ENCODE data around the gene NRP1. TPM values are rescaled to one million over a fixed set of nuclear protein-coding genes. Genes with fewer than 3 reads are reported as not detected.

NRP1 gene
- total RNA-seq, 3 donors from 2014 or later, result 12.3 to 52.3 (median 33.2) TPM

- intact Hi-C loops (cut with DNase I, micrococcal nuclease), result no loop called here
- H3K9me3 ChIP-seq, result no peaks in the 10 kb centered on the region
- ATAC-seq (no peak), DNase-seq (no peak)
- no peak overlapping the region for H3K4me3 ChIP-seq
- no peaks in the 10 kb centered on the region for H3K36me3 ChIP-seq (ENCODE audit: low read depth)
- TF ChIP-seq, protein P1, sequence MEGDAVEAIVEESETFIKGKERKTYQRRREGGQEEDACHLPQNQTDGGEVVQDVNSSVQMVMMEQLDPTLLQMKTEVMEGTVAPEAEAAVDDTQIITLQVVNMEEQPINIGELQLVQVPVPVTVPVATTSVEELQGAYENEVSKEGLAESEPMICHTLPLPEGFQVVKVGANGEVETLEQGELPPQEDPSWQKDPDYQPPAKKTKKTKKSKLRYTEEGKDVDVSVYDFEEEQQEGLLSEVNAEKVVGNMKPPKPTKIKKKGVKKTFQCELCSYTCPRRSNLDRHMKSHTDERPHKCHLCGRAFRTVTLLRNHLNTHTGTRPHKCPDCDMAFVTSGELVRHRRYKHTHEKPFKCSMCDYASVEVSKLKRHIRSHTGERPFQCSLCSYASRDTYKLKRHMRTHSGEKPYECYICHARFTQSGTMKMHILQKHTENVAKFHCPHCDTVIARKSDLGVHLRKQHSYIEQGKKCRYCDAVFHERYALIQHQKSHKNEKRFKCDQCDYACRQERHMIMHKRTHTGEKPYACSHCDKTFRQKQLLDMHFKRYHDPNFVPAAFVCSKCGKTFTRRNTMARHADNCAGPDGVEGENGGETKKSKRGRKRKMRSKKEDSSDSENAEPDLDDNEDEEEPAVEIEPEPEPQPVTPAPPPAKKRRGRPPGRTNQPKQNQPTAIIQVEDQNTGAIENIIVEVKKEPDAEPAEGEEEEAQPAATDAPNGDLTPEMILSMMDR (IDR thresholded peaks at IDR 0.05), result no peak
- no peaks in the 10 kb centered on the region for H3K4me1 ChIP-seq (ENCODE audit: low read depth)
Observed at GRCh38 chr10:33293531-33294170, 40.8 kb downstream of the NRP1 start.

DNA sequence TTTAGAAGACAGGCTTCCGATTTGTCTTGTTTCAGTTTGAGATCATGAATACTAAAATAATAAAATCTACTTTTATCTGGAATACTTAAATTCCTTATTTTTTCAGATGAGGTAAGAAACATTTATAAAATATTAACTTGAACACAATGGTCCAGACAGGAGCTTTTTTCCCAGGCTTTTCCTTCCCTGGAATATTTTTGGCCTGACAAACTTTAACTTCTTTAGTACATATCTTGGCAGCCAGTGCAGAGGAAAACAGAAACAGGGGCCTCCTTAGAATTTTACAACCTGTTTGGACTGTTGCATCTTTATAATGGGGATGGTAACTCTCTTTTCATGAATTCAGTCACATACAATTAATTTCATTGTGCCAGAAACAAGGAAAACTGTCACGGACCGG is 41.4 kb downstream of the NRP1 start:
- ATAC-seq (no peak), DNase-seq (no peak)
- TF ChIP-seq, protein P1 (IDR thresholded peaks at IDR 0.05), result no peak
- intact Hi-C loops (cut with DNase I, micrococcal nuclease), result no loop called here
- no peak overlapping the region for H3K4me3 ChIP-seq
- no peaks in the 10 kb centered on the region for H3K9me3 ChIP-seq
- no peaks in the 10 kb centered on the region for H3K36me3 ChIP-seq (ENCODE audit: low read depth)
- H3K4me1 ChIP-seq (ENCODE audit: low read depth), result no peaks in the 10 kb centered on the region

DNA sequence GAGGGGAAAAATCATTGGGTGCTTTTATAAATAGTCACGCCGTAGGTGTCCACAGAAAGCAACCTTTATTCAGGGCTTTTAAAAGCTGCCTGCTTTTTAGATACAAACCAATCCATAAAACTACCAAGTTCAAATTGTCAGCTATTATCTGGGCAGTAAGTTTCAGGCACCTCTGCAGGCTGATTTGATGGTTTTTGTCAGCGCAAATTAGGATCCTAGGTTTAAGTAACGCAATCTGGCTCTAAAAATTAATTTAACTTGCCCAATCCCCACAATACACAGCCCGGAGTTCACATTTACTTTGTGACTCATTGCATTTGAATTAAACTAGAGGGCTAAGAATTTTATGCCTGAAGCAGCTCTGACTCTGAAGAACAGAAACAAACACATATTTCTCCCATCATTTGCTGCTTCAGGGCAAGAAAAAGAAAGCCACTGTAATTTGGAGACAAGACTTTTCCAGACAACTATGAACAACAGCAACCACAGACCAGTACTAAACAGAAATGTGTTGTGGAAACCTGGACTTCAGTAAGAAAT is 43.3 kb downstream of the NRP1 start:
- intact Hi-C loops (cut with DNase I, micrococcal nuclease), result no loop called here
- TF ChIP-seq, protein P1 (IDR thresholded peaks at IDR 0.05), result no peak
- no peaks in the 10 kb centered on the region for H3K9me3 ChIP-seq
- ATAC-seq (no peak), DNase-seq (no peak)
- H3K36me3 ChIP-seq (ENCODE audit: low read depth), result no peaks in the 10 kb centered on the region
- no peaks in the 10 kb centered on the region for H3K4me1 ChIP-seq (ENCODE audit: low read depth)
- H3K4me3 ChIP-seq, result no peak overlapping the region

- Histone ChIP-seq H3K9me3 (no peaks in the 10 kb centered on the region), H3K4me1 (ENCODE audit: low read depth) (no peaks in the 10 kb centered on the region), H3K4me3 (no peak overlapping the region), H3K36me3 (ENCODE audit: low read depth) (no peaks in the 10 kb centered on the region)
- TF ChIP-seq, protein P1 (IDR thresholded peaks at IDR 0.05), result no peak
- intact Hi-C loops (cut with DNase I, micrococcal nuclease), result no loop called here
- DNase-seq (no peak), ATAC-seq (no peak)
Observed at GRCh38 chr10:33290321-33291052, 44.0 kb downstream of the NRP1 start.

DNA sequence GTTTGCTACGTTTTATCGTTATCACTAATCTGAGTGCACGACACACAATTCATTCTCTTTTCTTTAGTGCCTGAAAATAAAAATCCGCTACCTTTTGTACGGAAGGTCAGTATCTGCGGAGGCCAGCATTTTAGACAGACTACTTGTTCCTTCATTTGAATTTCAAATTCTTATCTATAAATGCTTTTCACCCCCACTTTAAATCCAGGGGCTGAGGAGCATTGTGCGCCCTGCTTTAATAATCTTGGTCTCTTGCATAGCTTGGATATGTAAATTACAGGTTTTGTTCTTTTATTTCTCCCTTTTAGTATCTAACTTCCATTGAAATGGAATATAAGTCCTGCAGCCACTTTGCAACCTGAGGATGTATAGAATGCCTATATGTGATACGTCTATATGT is 44.7 kb downstream of the NRP1 start:
- no peaks in the 10 kb centered on the region for H3K4me1 ChIP-seq (ENCODE audit: low read depth)
- no peaks in the 10 kb centered on the region for H3K9me3 ChIP-seq
- ATAC-seq, result no peak
- intact Hi-C loops (cut with DNase I, micrococcal nuclease), result no loop called here
- H3K4me3 ChIP-seq, result no peak overlapping the region
- TF ChIP-seq, protein P1 (IDR thresholded peaks at IDR 0.05), result no peak
- no peak for DNase-seq
- no peaks in the 10 kb centered on the region for H3K36me3 ChIP-seq (ENCODE audit: low read depth)

Data from mucosa of descending colon (tissue), 3 donors.